HG02885 (cell line): ENCODE measurements around the gene MRPL20.
"Not testable (repeated sequence)": the region's sequence is repeated elsewhere in the genome, so short reads cannot be mapped to it uniquely, and the experiment has no call there.

Experiments used
- ATAC-seq: cut with Tn5 transposase; IDR thresholded peaks from one replicate; pipeline ENCODE4 v1.9.1; 2021; ENCODE audit warnings: mild to moderate bottlenecking; ENCODE audit not compliant: unreplicated experiment, poor library complexity

The MRPL20 gene

DNA sequence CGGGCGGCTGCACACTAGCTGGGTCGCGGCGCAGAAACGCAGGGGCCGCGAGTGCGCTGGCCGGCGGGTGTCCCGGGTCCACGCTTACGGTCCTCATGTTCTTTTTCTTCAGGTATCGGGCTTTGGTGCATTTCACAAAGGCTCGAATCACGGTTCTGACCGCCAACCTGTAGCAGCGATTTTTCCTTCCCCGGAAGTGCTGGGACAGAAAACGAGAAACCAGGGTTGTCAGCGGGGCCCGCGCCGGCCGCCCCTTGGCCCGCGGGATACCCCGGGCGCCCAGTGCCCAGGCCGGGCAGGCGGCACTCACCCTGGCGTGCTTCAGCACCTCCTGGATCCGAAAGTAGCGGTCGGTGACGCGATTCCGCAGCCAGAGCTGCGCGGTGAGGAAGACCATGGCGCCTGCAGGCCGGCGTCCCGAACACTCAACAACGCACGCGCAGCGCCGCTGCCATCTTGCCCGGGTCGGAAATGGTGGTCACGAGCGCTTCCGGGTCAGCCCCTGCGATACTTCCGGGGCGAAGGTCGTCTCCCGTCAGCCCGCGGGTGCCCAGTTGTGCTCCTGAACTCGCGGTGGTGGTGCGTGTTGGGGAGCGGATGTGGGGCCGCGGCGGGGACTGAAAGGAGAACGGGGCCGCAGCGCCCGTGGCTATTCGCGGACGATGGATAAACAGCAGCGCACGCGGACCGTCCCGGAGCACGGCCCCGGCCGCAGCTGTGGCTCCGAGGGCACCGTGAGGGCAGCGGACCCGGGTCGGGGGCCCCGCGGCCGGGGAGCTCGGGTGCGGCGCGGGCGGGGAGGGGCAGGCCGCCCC is at the start of gene MRPL20:
Gene MRPL20 (minus strand): TSS at position 473 of the 815 bp plus-strand sequence. CDS start 76 bp downstream, at position 397.
- ATAC-seq = peak; percentile 95

DNA sequence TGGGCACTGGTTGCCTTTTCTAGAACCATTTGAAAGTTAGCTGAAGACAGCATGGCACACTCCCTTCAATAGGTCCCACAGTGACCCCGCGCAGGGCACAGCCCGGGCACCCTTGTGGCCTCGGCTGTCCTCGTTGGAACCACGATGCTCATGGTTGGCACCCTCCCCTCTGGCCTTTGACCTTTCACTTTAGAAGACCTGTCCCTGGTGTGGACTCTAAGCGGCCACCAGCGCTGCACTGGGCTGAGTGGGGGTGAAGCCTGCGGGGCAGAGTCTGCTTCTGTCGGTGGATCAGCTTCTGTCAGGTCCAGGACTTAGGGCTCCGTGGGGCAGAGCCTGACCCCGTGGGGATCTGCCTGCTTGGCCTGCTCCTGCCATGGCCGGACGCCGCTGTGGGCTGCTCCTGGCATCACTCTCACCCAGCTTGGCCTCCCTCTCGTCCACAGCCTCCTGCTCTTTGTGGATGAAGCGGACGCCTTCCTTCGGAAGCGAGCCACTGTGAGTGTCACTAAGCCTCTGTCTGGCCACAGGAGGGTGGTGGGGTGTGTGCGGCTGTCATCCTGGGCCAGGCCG is 49.7 kb upstream of the MRPL20 start:
- not testable (repeated sequence) for ATAC-seq

DNA sequence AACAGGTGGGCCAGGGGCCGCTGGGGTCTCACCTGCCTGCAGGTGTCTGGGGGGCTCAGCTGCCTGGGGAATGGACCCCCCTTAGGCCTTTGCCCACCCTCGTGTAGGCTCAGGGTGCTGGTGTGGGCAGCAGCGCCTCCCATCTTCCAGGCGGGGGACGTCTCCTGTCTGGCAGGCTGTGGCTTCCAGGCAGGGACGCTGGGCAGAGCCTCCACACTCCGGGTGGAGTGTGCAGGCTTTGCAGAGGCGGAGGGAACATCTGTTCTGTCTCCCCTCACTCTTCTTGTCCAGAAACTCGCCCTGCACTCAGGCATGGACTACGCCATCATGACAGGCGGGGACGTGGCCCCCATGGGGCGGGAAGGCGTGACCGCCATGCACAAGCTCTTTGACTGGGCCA is 48.8 kb upstream of the MRPL20 start:
- ATAC-seq = not testable (repeated sequence)

DNA sequence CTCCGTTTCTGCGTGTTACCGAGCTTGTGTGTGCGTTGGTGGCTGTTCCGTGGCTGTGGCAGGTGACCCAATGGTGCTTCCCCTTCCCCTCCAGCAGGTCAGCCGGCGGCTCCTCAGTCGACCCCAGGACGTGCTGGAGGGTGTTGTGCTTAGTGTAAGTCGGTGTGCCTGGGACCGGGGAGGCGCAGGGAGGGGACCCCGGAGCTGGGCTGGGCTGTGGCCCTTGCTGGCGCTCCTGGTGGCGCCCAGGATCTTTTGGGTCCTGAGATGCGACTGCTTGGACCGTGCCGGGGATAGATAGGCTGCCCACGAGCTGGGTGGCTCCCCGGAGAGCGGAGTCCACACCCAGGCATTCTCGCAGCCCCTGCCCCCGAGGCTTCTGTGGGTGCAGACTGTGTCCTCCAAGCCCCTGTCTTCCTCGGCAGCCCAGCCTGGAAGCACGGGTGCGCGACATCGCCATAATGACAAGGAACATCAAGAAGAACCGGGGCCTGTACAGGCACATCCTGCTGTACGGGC is 48.3 kb upstream of the MRPL20 start:
- no peak for ATAC-seq

DNA sequence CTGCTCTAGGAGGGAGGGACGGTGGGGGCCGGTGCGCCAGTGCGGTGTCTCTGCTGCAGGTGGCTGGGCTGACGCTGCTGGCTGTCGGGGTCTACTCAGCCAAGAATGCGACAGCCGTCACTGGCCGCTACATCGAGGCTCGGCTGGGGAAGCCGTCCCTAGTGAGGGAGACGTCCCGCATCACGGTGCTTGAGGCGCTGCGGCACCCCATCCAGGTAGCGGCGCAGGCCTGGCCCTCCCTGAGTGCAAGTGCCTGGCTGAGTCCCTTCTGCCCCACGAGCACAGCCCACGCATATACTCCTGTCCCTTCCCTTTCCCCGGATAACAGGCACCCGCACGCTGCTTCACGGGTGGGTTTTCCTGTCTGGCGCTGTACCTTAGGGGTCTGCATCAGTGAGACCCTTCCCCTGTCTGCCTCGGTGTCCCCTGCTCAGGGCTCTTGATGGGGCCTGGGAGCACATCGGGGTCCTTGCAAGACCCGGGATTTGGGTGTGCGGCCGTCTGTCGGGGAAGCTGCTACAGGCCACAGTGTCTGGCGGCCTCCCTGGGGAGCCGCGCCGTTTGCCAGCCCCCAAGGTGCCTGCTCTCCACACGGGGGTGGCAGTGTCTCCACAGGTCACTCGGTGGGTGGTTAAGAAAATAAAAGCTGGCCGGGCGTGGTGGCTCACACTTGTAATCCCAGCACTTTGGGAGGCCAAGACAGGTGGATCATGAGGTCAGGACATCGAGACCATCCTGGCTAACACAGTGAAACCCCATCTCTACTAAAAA is 47.4 kb upstream of the MRPL20 start:
- ATAC-seq = not testable (repeated sequence)

DNA sequence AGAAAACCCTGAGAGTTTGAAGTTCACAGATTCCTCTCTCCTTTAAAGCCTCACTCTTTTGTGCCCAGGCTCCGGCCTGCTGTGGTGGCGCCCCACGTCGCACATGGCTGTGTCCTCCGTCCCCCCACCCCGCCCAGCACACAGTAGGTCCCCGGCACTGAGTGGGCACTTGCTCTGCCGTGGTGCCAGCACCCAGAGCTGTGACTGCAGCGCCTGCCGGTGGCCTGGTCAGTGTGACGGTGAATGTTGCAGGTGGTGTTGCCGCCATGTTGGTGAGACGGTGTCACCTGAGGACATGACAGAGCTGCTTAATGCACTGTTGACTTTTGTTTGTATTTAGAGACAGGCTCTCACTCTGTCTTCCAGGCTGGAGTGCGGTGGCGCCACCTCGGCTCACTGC is 45.8 kb upstream of the MRPL20 start:
- no peak for ATAC-seq

DNA sequence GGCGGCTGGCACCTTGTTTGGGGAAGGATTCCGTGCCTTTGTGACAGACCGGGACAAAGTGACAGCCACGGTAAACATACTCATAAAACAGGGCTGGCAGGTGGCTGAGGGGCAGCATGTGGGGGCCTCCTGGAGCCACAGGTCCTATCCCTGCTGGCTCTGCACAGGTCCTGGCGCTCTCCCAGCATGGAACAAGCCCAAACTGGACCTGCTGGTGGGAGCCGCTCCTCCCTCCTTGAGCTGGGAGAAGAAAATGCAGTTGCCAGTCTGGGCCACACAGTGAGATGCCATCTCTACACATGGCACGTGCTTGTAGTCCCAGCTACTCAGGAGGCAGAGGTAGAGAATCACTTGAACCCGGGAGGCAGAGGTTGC is 45.3 kb upstream of the MRPL20 start:
- not testable (repeated sequence) for ATAC-seq

DNA sequence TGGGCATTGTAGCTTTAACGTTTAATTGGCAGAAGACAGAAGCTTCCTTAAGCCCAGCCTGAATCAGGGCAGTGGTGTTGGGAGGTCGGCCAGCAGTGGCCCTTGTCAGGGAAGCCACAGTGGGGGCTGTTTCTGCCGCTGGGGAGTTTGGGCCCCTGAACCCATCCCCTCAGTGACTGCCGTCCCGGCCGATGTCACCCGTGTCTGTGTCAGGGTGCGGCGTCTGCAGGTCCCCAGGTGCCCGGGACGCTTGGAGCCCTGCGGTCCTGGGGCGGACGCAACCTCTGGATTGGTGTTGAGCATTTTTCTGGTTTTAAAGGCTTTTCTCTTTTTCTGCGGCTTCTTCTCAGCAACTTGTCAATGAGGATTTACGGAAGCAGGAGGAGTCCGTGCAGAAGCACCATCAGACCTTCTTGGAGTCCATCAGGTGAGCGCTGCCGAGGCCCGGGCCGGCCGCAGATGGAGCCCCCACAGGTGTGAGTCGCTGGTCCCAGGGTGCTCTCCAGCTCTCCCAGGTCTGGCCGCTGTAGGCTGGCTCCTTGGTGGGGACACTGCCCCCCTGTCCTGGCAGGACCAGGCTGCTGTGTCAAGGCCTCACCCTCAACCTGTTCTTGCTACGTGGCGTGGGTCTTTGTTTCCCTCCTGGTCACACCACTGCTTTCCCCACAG is 44.7 kb upstream of the MRPL20 start:
- no peak for ATAC-seq

DNA sequence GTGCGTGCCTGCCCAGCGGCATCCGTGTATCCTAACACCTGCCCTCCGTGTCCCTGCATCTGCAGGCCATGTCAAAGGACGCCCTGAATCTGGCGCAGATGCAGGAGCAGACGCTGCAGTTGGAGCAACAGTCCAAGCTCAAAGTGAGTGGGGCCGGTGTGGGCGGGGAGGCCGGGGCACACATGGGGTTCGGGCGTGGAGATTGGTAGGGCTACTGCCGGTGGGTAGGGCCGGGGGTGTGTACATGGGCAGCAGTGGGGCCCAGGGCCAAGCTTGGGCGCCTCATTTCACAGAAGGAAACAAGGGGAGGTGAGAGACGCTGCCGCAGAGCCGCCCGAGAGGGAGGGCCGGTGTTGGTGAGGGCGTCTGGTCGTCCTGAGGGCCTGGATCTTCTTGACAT is 43.5 kb upstream of the MRPL20 start:
- not testable (repeated sequence) for ATAC-seq

DNA sequence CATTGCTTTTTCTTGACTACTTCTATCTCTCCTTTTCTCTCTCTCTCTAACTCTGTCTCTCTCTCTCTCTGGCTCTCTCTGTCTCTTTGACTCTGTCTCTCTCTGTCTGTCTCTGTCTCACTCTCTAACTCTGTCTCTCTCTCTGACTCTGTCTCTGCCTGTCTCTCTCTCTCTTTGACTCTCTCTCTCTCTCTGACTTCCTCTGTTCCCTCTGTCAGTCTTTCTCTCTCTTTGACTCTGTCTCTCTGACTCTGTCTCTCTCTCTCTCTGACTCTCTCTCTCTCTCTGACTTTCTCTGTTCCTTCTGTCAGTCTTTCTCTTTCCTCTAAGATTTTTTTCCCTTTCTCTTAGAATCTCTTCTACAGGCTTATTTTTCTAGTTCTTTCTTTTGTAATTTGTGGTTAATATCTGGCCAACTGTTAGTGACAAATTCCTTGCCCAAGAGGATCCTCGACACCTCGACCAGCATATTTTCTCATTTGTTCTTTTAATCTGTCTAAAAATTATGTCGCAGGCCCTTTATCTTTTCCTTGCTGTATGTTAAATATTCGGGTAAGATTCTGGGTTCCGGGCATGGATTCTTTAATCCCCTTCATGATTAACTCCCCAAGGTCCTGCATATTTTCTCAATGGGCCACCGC is 42.1 kb upstream of the MRPL20 start, which contains the start of gene ATAD3C:
Gene ATAD3C (plus strand): TSS at position 591 of the 641 bp plus-strand sequence. CDS start 995 bp downstream, outside the sequence.
- ATAC-seq = no peak

DNA sequence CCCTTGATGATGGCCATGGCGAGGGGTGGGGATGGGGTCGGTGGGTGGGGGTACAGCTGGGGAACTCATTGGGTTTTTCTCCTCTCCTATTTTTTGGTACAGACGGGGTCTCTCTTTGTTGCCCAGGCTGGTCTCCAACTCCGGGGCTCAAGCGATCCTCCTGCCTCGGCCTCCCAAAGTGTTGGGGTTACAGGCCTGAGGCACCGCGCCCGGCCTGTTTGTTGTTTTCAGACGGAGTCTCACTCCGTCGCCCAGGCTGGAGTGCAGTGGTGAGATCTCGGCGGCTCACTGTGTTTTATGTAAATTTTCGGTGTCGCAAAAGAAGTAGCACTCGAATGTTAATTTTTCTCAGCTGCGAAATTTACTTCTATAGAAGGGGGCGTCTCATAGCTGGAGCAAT is 39.5 kb upstream of the MRPL20 start:
- not testable (repeated sequence) for ATAC-seq

DNA sequence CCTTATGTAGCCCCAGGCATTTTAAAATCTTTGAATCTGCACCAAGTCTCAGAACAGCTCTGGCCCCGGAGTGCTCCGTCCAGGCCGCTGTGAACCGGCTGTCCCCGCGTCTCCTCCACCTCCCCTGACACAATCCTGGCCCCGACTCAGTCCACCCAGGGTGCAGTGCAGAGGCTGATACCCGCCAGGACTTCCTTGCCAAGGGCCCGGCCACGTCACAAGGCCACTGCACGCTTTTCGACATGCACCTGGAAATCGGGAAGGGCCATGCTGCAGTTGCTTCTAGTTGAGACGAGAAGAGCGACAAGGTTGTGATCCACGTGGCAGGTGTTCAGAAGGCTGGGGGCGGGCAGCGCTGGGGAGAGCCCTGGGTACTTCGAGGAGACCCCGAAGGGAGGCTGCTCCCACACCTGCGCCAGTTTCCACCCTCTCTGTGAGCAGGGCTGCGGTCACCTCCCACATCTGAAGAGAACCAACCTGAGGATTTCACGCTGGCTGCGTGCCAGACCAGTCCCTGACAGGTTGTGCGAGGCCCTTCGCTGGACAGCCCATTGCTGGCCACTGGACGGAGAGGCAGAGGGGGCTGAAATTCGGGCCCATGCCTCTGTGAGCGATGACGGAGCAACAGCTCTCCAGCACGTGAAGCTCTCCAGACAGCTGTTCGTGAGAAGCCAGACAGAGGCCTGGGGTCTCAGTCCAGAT is 35.1 kb upstream of the MRPL20 start:
- ATAC-seq = no peak

DNA sequence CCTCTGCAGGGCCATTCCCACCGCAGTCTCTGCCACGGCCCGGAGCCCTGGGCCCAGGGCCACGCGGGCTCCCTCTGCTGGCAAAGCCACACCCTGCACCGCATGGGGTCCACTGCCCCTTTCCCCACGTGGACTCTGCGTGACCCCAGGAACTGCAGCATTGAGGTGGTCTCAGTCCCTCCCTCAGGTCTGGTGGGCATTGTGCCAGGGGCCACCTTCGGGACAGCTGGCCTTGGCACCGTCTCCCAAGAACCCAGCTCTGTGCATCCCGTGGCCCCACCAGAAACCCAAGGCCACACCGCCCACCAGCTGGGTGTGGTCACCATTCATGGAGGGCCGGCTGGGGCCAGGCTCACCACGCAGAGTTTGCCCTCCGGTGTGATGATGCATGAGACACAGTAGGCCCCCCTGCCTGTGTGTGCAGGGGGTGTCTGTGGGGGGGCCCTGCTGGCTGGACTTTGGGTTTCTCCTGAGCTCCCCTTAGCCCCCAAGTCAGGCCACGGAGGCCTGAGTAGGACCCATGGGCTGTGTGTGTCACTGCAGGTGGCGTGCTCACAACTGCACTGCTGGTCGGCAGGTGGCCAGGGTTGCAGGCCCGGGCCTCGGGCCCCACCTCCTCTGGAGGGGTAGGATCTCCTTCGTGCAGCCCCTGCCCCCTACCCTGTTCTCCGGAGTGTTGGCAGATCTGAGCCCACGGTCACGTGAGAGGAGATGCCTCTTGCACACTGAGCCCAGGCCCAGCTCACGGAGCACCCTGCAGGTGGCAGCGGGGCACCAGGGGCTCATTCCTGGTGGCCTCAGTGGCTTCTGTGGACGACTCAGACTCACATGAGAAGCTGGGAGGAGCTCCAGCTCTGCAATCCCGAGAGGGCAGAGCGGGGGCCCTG is 34.2 kb upstream of the MRPL20 start:
- ATAC-seq = no peak

DNA sequence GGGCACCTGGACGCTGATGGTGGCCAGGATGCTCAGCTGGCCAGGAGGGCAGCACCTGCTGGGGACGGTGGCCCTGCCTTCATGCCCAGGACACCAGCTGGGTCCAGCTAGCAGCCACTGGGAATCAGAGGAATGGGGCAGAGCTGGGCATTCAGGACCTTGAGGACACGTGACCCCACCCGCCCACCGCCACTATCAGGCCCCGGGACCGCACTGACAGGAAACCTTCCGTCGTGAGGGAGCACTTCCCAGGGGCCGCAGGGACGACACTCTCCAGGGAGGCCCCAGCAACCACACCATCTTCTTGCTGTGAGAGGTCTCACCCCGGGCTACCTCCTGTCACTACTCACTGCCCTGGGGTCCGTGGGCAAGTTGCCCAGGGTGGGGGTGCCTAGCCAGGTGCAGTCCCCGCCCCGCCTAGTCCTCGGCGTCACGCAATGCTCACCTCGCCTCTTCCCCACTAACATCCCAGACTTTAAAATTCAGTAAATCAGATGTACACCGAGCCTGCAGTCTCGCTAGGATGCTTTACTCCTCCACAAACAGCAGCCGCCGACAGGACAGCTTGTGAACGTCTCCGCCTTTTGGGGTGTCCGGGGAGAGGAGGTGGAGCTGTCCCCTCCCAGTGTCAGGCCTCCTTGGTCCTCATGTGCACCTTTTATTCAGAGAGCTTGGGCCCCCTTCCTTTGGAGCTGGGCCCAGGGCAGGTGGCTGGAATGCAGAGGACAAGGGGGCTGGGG is 33.3 kb upstream of the MRPL20 start:
- no peak for ATAC-seq

DNA sequence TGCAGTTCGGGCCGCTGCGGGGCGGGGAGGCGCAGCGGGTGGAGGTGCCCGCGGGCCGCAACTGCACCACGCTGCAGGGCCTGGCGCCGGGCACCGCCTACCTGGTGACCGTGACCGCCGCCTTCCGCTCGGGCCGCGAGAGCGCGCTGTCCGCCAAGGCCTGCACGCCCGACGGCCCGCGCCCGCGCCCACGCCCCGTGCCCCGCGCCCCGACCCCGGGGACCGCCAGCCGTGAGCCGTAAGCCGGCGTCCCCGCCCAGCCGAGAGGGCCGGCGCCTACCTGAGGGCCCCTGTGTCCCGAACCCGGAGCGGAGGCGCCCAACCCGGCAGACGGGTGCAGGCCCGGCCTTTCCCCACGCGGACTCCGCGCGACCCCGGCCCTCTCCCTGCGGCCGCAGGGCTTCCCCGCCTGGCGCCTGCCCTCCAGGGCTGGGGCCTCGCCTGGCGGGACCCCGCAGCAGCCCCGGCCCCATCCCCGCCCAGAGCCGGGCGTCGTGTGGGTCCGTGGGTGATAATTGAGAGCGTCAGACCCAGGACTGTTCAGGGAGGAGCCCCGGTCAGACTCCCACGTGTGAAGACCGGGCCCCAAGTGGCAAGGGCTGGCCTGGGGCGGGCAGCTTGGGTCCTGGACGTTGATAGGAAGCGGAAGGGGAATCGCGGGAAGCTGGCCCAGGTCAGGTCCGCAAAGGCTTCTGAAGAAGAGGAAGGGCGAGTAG is 32.6 kb upstream of the MRPL20 start:
- ATAC-seq = no peak

DNA sequence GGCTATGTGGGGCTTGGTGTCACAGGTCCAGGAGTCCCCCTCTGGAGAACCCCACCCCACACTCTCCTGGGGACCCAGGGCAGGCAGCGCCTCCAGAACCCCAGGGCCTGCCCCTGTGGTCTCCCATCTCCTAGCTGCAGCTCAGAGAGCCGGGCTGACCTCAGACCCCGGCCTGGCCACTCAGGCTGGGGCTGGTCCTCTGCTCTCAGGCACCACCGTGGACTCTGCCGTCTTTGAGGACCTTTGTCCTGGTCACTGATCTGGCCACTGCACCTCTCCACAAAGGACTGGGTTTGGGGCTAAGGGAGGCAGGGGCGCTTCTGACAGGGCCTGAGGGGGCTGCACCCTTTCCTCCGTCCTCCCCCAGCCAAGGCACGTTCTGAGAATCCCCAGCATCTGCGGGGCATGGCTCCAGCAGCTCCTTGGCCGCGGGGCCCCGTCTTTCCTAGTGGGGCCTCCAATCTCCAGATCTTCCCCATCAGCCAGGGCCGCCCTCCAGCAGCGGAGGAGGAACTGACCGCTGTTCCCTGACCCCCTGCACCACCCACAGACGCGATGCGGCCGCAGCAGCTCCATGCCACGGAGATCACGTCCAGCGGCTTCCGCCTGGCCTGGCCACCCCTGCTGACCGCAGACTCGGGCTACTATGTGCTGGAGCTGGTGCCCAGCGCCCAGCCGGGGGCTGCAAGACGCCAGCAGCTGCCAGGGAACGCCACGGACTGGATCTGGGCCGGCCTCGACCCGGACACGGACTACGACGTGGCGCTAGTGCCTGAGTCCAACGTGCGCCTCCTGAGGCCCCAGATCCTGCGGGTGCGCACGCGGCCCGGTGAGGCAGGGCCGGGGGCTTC is 31.7 kb upstream of the MRPL20 start:
- ATAC-seq = no peak
